ENCODE results near the gene ENPP6. TPM values are rescaled to one million over a fixed set of nuclear protein-coding genes. Genes with fewer than 3 reads are reported as not detected.

ENPP6 gene
- total and polyA plus RNA-seq, 4 donors: 0.05 to 0.08 (median 0.05) TPM; not detected in 1

DNA sequence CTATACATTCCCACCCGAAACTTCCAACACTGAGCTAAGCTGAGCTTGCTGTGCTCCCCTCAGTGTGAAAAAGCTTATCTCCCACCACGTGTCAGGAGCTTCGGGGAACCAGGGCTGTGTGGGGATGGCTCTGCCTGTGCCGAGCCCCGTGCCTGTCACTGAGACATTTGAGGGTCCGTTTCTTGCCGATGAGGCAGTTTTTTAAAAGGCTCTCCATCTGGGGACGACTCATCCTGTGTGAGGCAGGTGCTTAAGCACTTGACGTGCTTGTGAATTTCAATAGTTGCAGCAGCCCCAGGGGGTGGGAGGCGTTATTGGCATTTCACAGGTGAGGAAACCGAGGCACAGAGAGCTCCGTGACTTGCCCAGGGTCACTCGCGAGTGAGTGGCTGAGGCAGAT is 160.8 kb downstream of the ENPP6 start:
- 82% methylated on average over 14 of the region's 14 CpGs for WGBS
- H3K9ac ChIP-seq (ENCODE audit: low read depth in 1 of 2, low read length in 2 of 2): no peak overlapping the region
- no peaks in the 10 kb centered on the region for H3K9me3 ChIP-seq (ENCODE audit: control insufficient read depth in 4 of 4, low read length in 3 of 4)
- H3K36me3 ChIP-seq (ENCODE audit: control insufficient read depth in 4 of 4, insufficient read depth in 3 of 4, low read depth in 1 of 4, low read length in 3 of 4): no peaks in the 10 kb centered on the region
- H3K27me3 ChIP-seq (ENCODE audit: control insufficient read depth in 4 of 4, insufficient read depth in 4 of 4, low read length in 3 of 4): no peaks in the 10 kb centered on the region
- no peak for DNase-seq (ENCODE audit: low spot score)
- H3K4me1 ChIP-seq (ENCODE audit: control insufficient read depth in 4 of 4, insufficient read depth in 4 of 4, low read length in 3 of 4): no peaks in the 10 kb centered on the region
- no peak overlapping the region for H3K27ac ChIP-seq (ENCODE audit: low read depth in 1 of 2, low read length in 2 of 2)
- no peak overlapping the region for H3K4me3 ChIP-seq (ENCODE audit: low read depth in 1 of 3, low read length in 3 of 3)
- TF ChIP-seq RXRA (IDR thresholded peaks at IDR 0.05) (no peak), HNF4A (conservative IDR thresholded peaks at IDR 0.05) (no peak), FOXA1 (IDR thresholded peaks at IDR 0.05) (no peak), JUND (IDR thresholded peaks at IDR 0.05) (no peak), NR2F2 (IDR thresholded peaks at IDR 0.05) (no peak), TAF1 (conservative IDR thresholded peaks at IDR 0.05) (no peak), RAD21 (IDR thresholded peaks at IDR 0.05) (no peak), GABPA (IDR thresholded peaks at IDR 0.05 in 1 of 2, conservative IDR thresholded peaks at IDR 0.05 in 1 of 2) (no peak), FOXA2 (IDR thresholded peaks at IDR 0.05) (no peak), HNF4G (IDR thresholded peaks at IDR 0.05) (no peak), YY1 (IDR thresholded peaks at IDR 0.05) (no peak), SP1 (IDR thresholded peaks at IDR 0.05) (no peak), EGR1 (IDR thresholded peaks at IDR 0.05; ENCODE audit: low read depth in 2 of 2) (no peak)
- TF ChIP-seq, protein P1, sequence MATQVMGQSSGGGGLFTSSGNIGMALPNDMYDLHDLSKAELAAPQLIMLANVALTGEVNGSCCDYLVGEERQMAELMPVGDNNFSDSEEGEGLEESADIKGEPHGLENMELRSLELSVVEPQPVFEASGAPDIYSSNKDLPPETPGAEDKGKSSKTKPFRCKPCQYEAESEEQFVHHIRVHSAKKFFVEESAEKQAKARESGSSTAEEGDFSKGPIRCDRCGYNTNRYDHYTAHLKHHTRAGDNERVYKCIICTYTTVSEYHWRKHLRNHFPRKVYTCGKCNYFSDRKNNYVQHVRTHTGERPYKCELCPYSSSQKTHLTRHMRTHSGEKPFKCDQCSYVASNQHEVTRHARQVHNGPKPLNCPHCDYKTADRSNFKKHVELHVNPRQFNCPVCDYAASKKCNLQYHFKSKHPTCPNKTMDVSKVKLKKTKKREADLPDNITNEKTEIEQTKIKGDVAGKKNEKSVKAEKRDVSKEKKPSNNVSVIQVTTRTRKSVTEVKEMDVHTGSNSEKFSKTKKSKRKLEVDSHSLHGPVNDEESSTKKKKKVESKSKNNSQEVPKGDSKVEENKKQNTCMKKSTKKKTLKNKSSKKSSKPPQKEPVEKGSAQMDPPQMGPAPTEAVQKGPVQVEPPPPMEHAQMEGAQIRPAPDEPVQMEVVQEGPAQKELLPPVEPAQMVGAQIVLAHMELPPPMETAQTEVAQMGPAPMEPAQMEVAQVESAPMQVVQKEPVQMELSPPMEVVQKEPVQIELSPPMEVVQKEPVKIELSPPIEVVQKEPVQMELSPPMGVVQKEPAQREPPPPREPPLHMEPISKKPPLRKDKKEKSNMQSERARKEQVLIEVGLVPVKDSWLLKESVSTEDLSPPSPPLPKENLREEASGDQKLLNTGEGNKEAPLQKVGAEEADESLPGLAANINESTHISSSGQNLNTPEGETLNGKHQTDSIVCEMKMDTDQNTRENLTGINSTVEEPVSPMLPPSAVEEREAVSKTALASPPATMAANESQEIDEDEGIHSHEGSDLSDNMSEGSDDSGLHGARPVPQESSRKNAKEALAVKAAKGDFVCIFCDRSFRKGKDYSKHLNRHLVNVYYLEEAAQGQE (IDR thresholded peaks at IDR 0.05): no peak
- TF ChIP-seq, protein P2, sequence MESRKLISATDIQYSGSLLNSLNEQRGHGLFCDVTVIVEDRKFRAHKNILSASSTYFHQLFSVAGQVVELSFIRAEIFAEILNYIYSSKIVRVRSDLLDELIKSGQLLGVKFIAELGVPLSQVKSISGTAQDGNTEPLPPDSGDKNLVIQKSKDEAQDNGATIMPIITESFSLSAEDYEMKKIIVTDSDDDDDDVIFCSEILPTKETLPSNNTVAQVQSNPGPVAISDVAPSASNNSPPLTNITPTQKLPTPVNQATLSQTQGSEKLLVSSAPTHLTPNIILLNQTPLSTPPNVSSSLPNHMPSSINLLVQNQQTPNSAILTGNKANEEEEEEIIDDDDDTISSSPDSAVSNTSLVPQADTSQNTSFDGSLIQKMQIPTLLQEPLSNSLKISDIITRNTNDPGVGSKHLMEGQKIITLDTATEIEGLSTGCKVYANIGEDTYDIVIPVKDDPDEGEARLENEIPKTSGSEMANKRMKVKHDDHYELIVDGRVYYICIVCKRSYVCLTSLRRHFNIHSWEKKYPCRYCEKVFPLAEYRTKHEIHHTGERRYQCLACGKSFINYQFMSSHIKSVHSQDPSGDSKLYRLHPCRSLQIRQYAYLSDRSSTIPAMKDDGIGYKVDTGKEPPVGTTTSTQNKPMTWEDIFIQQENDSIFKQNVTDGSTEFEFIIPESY (IDR thresholded peaks at IDR 0.05): no peak
- TF ChIP-seq, protein P3, sequence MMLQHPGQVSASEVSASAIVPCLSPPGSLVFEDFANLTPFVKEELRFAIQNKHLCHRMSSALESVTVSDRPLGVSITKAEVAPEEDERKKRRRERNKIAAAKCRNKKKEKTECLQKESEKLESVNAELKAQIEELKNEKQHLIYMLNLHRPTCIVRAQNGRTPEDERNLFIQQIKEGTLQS (IDR thresholded peaks at IDR 0.05): no peak
- TF ChIP-seq, protein P4, sequence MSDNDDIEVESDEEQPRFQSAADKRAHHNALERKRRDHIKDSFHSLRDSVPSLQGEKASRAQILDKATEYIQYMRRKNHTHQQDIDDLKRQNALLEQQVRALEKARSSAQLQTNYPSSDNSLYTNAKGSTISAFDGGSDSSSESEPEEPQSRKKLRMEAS (IDR thresholded peaks at IDR 0.05): no peak
- TF ChIP-seq, protein P5, sequence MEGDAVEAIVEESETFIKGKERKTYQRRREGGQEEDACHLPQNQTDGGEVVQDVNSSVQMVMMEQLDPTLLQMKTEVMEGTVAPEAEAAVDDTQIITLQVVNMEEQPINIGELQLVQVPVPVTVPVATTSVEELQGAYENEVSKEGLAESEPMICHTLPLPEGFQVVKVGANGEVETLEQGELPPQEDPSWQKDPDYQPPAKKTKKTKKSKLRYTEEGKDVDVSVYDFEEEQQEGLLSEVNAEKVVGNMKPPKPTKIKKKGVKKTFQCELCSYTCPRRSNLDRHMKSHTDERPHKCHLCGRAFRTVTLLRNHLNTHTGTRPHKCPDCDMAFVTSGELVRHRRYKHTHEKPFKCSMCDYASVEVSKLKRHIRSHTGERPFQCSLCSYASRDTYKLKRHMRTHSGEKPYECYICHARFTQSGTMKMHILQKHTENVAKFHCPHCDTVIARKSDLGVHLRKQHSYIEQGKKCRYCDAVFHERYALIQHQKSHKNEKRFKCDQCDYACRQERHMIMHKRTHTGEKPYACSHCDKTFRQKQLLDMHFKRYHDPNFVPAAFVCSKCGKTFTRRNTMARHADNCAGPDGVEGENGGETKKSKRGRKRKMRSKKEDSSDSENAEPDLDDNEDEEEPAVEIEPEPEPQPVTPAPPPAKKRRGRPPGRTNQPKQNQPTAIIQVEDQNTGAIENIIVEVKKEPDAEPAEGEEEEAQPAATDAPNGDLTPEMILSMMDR (IDR thresholded peaks at IDR 0.05; ENCODE audit: low read depth, low read length, missing input control): no peak
